ENCODE data around the gene TMEM181. TPM values are rescaled to one million over a fixed set of nuclear protein-coding genes. Genes with fewer than 3 reads are reported as not detected.
A peak's percentile ranks its signal among the peaks of the same experiment; 100 is the strongest.

Gene TMEM181
- total and polyA plus RNA-seq, 8 donors = 14.1 to 32.8 (median 23.1) TPM

DNA sequence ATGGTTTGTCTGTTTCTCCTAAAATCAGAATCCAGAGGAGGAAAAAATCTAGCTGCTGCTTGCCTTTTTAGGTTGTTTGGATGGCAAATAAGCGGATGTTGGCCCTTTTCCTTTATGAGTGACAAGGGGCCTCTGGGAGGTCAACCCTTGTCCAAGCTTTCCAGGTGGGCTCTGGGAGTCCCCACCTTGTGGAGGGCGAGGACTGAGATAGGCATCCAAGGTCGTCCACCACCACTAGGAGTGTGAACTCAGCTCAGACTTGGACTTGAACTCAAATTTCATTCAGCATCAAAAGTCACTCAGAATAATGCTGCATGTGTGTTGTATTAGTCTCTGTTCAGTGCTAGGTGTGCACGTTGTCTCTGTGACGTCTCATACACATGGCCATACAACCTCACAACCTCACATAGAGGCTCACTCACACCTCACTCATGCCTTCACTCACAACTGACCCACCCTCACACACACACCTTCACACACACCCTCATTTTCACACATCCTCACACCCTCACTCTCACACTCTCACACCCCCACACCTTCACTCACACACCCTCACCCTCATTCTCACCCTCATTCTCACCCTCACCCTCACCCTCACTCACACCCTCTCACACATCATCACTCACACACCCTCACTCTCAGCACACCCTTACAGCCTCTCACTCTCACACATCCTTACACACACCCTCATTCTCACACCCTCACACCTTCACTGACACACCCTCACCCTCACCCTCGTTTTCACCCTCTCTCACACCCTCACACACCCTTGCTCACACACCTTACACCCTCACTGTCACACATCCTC, 66.7 kb downstream of the TMEM181 start:
- 69 to 74% methylated on average over 6 of the region's 6 CpGs for WGBS, 2 donors

DNA sequence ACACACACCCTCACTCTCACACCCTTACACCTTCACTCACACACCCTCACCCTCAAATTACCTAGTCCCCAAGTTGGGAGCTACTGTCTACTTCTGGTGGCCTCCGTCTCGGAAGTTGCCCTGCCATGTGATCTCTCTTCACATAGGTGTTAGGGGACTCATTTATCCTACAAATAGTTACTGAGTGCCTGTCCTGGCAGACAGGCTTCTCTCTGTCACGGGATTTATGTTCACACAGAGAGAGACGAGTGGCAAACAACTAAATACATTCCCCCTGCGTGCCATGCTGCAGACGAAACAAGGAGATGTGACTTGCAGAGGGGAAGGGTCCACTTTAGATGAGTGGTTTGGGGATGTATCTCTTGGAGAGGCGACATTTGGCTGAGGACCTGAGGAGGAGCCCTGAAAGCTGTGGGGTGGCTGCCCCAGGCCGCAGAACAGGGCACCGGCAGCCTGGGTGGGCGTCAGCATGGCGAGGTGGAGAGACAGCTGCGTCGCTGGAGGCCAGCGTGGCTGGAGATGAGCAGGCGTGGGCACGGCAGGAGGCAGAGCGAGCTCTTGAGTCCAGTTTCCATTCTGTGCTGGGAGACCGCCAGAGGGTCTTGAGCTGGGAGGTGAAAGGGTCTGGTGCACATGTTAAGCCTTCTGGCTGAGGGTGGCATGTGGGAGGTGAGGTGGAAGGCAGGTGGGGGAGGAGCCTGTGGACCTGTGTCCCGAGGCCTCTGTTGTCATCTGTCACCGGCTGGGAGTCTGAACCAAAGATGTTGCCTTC, 67.5 kb downstream of the TMEM181 start:
- 85 to 87% methylated on average over 20 of the region's 20 CpGs for WGBS, 2 donors
- Histone ChIP-seq H3K36me3 (peaks cover 2 to 26% (median 3%) of the 10 kb centered on the region in 3 donors), H3K4me3 (no peak overlapping the region), H3K9me3 (no peaks in the 10 kb centered on the region), H3K27me3 (no peaks in the 10 kb centered on the region), H3K4me1 (peaks cover 3 to 9% (median 9%) of the 10 kb centered on the region in 3 donors), H3K27ac (no peak overlapping the region)
- ATAC-seq (no peak), FAIRE-seq (no peak), DNase-seq (no peak)
- TF ChIP-seq, protein P1, sequence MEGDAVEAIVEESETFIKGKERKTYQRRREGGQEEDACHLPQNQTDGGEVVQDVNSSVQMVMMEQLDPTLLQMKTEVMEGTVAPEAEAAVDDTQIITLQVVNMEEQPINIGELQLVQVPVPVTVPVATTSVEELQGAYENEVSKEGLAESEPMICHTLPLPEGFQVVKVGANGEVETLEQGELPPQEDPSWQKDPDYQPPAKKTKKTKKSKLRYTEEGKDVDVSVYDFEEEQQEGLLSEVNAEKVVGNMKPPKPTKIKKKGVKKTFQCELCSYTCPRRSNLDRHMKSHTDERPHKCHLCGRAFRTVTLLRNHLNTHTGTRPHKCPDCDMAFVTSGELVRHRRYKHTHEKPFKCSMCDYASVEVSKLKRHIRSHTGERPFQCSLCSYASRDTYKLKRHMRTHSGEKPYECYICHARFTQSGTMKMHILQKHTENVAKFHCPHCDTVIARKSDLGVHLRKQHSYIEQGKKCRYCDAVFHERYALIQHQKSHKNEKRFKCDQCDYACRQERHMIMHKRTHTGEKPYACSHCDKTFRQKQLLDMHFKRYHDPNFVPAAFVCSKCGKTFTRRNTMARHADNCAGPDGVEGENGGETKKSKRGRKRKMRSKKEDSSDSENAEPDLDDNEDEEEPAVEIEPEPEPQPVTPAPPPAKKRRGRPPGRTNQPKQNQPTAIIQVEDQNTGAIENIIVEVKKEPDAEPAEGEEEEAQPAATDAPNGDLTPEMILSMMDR (IDR thresholded peaks at IDR 0.05) = no peak
- intact Hi-C loops (cut with DNase I) = no loop called here

More for the DNA sequence above, 66.7 kb downstream of the TMEM181 start:
- no peak for DNase-seq
- intact Hi-C loops (cut with DNase I) = no loop called here
- H3K27ac ChIP-seq = no peak overlapping the region
- no peak overlapping the region for H3K4me3 ChIP-seq
- no peak for ATAC-seq
- H3K9me3 ChIP-seq = no peaks in the 10 kb centered on the region
- peaks cover 2 to 30% (median 3%) of the 10 kb centered on the region in 3 donors for H3K36me3 ChIP-seq
- peaks cover 0 to 9% (median 5%) of the 10 kb centered on the region in 3 donors for H3K4me1 ChIP-seq
- FAIRE-seq = no peak
- TF ChIP-seq, protein P1 (IDR thresholded peaks at IDR 0.05) = no peak
- no peaks in the 10 kb centered on the region for H3K27me3 ChIP-seq

DNA sequence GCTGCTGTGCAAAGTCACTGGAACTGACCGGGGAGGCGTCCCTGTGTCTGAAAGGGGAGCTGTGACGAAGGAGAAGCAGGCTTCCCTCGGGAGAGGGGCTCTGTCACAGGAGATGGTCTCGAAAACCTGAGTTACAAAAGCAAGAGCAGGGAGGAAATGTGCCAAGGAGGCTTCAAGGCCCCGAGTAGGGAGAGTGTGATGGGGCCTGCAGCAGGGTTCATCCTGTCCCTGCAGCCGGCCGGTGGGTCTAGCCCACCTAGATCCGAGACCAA, 68.0 kb downstream of the TMEM181 start:
- H3K27me3 ChIP-seq = no peaks in the 10 kb centered on the region
- intact Hi-C loops (cut with DNase I) = no loop called here
- ATAC-seq (no peak), FAIRE-seq (no peak), DNase-seq (no peak)
- peaks cover 2 to 28% (median 3%) of the 10 kb centered on the region in 3 donors for H3K36me3 ChIP-seq
- no peak overlapping the region for H3K4me3 ChIP-seq
- no peaks in the 10 kb centered on the region for H3K9me3 ChIP-seq
- H3K4me1 ChIP-seq = peaks cover 4 to 9% (median 9%) of the 10 kb centered on the region in 3 donors
- H3K27ac ChIP-seq = no peak overlapping the region
- TF ChIP-seq, protein P1 (IDR thresholded peaks at IDR 0.05) = no peak
- 62 to 72% methylated on average over 9 of the region's 9 CpGs for WGBS, 2 donors

DNA sequence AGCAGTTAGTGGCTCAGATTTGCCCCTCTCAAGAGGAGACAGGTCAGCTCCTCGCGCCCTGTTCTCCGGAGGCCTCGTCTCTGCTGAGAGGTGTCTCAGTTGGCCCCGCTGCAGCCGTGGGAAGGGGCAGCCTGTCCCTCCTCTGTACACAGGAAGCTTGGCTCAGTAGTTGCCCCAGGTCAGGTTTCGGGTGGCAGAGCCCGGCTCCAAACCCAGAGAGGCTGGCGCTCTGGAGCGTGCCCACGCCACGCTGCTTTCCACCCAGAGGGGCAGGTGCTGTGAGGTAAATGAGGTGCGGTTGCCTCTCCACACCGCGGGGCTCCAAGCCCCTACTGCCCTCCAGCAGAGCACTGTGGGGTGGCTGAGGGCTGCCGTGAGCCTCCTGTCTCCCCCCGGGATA, 68.7 kb downstream of the TMEM181 start:
- Histone ChIP-seq H3K27ac (no peak overlapping the region), H3K9me3 (no peaks in the 10 kb centered on the region), H3K36me3 (peaks cover 2 to 35% (median 3%) of the 10 kb centered on the region in 3 donors), H3K4me3 (no peak overlapping the region), H3K27me3 (no peaks in the 10 kb centered on the region), H3K4me1 (peaks cover 4 to 9% (median 9%) of the 10 kb centered on the region in 3 donors)
- intact Hi-C loops (cut with DNase I) = no loop called here
- TF ChIP-seq, protein P1 (IDR thresholded peaks at IDR 0.05) = no peak
- 64 to 65% methylated on average over 17 of the region's 17 CpGs for WGBS, 2 donors
- DNase-seq = no peak
- no peak for FAIRE-seq
- peak in 2 of 4 donors; percentile 9 to 20 for ATAC-seq
